ENCODE measurements around the gene ATP1A4. TPM values are rescaled to one million over a fixed set of nuclear protein-coding genes. Genes with fewer than 3 reads are reported as not detected.
"Not testable (repeated sequence)": the region's sequence is repeated elsewhere in the genome, so short reads cannot be mapped to it uniquely, and the experiment has no call there.

The ATP1A4 gene
- total and polyA plus RNA-seq, 7 experiments from 2014 or later, result 0.71 TPM; not detected in 6

DNA sequence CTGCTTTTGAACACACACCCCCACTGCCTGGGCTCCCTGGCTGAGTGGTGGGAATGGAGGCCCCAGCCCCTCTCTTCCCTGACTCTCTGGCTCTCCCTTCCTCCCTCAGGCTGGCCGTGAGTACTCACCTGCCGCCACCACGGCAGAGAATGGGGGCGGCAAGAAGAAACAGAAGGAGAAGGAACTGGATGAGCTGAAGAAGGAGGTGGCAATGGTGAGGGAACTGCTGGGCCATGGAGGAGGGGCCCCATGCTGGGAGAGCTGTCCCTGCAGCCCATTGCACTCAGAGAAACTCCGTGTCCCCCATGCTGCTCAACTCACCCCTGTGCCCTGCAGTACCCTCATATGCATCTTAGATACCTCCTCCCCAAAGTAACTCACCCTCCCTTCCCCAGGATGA, 30.6 kb upstream of the ATP1A4 start:
- H3K9me3 Mint-ChIP-seq, result no peaks in the 10 kb centered on the region
- no peak overlapping the region for H3K27ac Mint-ChIP-seq
- ATAC-seq (no peak), DNase-seq (no peak)
- Histone ChIP-seq H3K4me1 (ENCODE audit: control insufficient read depth in 2 of 2, insufficient read depth in 2 of 2, low read length in 2 of 2) (no peaks in the 10 kb centered on the region), H3K27ac (ENCODE audit: low read depth, low read length) (no peak overlapping the region), H3K4me3 (ENCODE audit: low read length) (no peak overlapping the region), H3K9me3 (ENCODE audit: control insufficient read depth in 2 of 3, low read length in 3 of 3) (no peaks in the 10 kb centered on the region), H3K36me3 (ENCODE audit: control insufficient read depth in 2 of 3, insufficient read depth in 3 of 3, low read length in 3 of 3) (no peaks in the 10 kb centered on the region), H3K27me3 (ENCODE audit: control insufficient read depth in 2 of 2, insufficient read depth in 2 of 2, low read length in 2 of 2) (no peaks in the 10 kb centered on the region)
- CTCF ChIA-PET, result no interaction called here
- POLR2A ChIA-PET, result no interaction called here
- H3K4me3 Mint-ChIP-seq, result no peak overlapping the region
- intact Hi-C loops (cut with micrococcal nuclease), result no loop called here
- peaks cover 0 to 4% (median 0%) of the 10 kb centered on the region in 5 donors for H3K36me3 Mint-ChIP-seq
- H3K4me1 Mint-ChIP-seq, result no peaks in the 10 kb centered on the region
- H3K27me3 Mint-ChIP-seq, result peaks cover 0 to 15% (median 13%) of the 10 kb centered on the region in 5 donors

DNA sequence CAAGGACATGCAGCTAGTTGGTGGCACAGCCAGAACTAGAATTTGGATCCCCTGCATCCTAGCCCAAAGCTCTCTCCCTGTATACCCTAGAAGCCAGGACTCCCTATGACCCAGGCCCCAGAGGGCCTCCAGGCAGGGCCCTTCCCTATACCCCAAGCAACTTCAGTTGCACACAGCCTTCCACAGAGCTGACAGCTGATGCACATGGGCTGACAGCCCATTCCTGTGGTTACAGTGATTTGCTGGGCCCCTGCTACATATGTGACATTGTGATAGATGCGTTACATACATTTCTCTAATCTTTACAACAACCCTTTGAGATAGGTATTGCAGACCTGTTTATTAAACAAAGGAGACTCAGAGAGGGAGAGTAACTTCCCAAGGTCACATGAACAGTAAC, 30.0 kb upstream of the ATP1A4 start:
- H3K4me3 ChIP-seq (ENCODE audit: low read length), result no peak overlapping the region
- ChIA-PET POLR2A (no interaction called here), CTCF (no interaction called here)
- peaks cover 0 to 4% (median 0%) of the 10 kb centered on the region in 5 donors for H3K36me3 Mint-ChIP-seq
- intact Hi-C loops (cut with micrococcal nuclease), result no loop called here
- no peak for ATAC-seq
- peaks cover 0 to 15% (median 11%) of the 10 kb centered on the region in 5 donors for H3K27me3 Mint-ChIP-seq
- H3K27ac Mint-ChIP-seq, result no peak overlapping the region
- no peaks in the 10 kb centered on the region for H3K27me3 ChIP-seq (ENCODE audit: control insufficient read depth in 2 of 2, insufficient read depth in 2 of 2, low read length in 2 of 2)
- no peaks in the 10 kb centered on the region for H3K9me3 ChIP-seq (ENCODE audit: control insufficient read depth in 2 of 3, low read length in 3 of 3)
- H3K36me3 ChIP-seq (ENCODE audit: control insufficient read depth in 2 of 3, insufficient read depth in 3 of 3, low read length in 3 of 3), result no peaks in the 10 kb centered on the region
- H3K4me3 Mint-ChIP-seq, result no peak overlapping the region
- no peaks in the 10 kb centered on the region for H3K4me1 ChIP-seq (ENCODE audit: control insufficient read depth in 2 of 2, insufficient read depth in 2 of 2, low read length in 2 of 2)
- no peaks in the 10 kb centered on the region for H3K9me3 Mint-ChIP-seq
- no peaks in the 10 kb centered on the region for H3K4me1 Mint-ChIP-seq
- no peak for DNase-seq
- no peak overlapping the region for H3K27ac ChIP-seq (ENCODE audit: low read depth, low read length)

GRCh38 chr1:160122978-160123495, 28.4 kb upstream of the ATP1A4 start:
- H3K27me3 ChIP-seq (ENCODE audit: control insufficient read depth in 2 of 2, insufficient read depth in 2 of 2, low read length in 2 of 2), result no peaks in the 10 kb centered on the region
- DNase-seq, result no peak
- no peaks in the 10 kb centered on the region for H3K36me3 ChIP-seq (ENCODE audit: control insufficient read depth in 2 of 3, insufficient read depth in 3 of 3, low read length in 3 of 3)
- ATAC-seq, result no peak
- no peak overlapping the region for H3K4me3 ChIP-seq (ENCODE audit: low read length)
- H3K36me3 Mint-ChIP-seq, result peaks cover 0 to 4% (median 0%) of the 10 kb centered on the region in 5 donors
- H3K9me3 ChIP-seq (ENCODE audit: control insufficient read depth in 2 of 3, low read length in 3 of 3), result no peaks in the 10 kb centered on the region
- CTCF ChIA-PET, result interaction anchor here (0.8 kb wide), 1 partner anchor 92 kb away, joined by 3 read pairs; no protein-coding TSS in a partner anchor
- H3K4me1 Mint-ChIP-seq, result no peaks in the 10 kb centered on the region
- H3K4me3 Mint-ChIP-seq, result no peak overlapping the region
- no peaks in the 10 kb centered on the region for H3K4me1 ChIP-seq (ENCODE audit: control insufficient read depth in 2 of 2, insufficient read depth in 2 of 2, low read length in 2 of 2)
- intact Hi-C loops (cut with micrococcal nuclease), result no loop called here
- POLR2A ChIA-PET, result no interaction called here
- H3K27me3 Mint-ChIP-seq, result peaks cover 0 to 13% (median 6%) of the 10 kb centered on the region in 5 donors
- H3K27ac ChIP-seq (ENCODE audit: low read depth, low read length), result no peak overlapping the region
- H3K9me3 Mint-ChIP-seq, result no peaks in the 10 kb centered on the region
- H3K27ac Mint-ChIP-seq, result no peak overlapping the region

GRCh38 chr1:160123726-160124125, 27.7 kb upstream of the ATP1A4 start:
- DNase-seq (no peak), ATAC-seq (no peak)
- no peak overlapping the region for H3K4me3 ChIP-seq (ENCODE audit: low read length)
- H3K4me1 ChIP-seq (ENCODE audit: control insufficient read depth in 2 of 2, insufficient read depth in 2 of 2, low read length in 2 of 2), result no peaks in the 10 kb centered on the region
- no peaks in the 10 kb centered on the region for H3K36me3 Mint-ChIP-seq
- no peaks in the 10 kb centered on the region for H3K9me3 Mint-ChIP-seq
- ChIA-PET CTCF (no interaction called here), POLR2A (no interaction called here)
- no peak overlapping the region for H3K27ac ChIP-seq (ENCODE audit: low read depth, low read length)
- peaks cover 0 to 7% (median under 1%) of the 10 kb centered on the region in 5 donors for H3K27me3 Mint-ChIP-seq
- H3K4me3 Mint-ChIP-seq, result no peak overlapping the region
- H3K4me1 Mint-ChIP-seq, result no peaks in the 10 kb centered on the region
- intact Hi-C loops (cut with micrococcal nuclease), result no loop called here
- no peaks in the 10 kb centered on the region for H3K9me3 ChIP-seq (ENCODE audit: control insufficient read depth in 2 of 3, low read length in 3 of 3)
- no peaks in the 10 kb centered on the region for H3K36me3 ChIP-seq (ENCODE audit: control insufficient read depth in 2 of 3, insufficient read depth in 3 of 3, low read length in 3 of 3)
- H3K27me3 ChIP-seq (ENCODE audit: control insufficient read depth in 2 of 2, insufficient read depth in 2 of 2, low read length in 2 of 2), result no peaks in the 10 kb centered on the region
- H3K27ac Mint-ChIP-seq, result no peak overlapping the region

- Mint-ChIP-seq H3K4me3 (no peak overlapping the region), H3K9me3 (peaks cover 0 to 2% (median 0%) of the 10 kb centered on the region in 11 donors), H3K4me1 (no peaks in the 10 kb centered on the region), H3K27me3 (peaks cover 0 to 9% (median 4%) of the 10 kb centered on the region in 5 donors), H3K36me3 (no peaks in the 10 kb centered on the region), H3K27ac (no peak overlapping the region)
- no peaks in the 10 kb centered on the region for H3K36me3 ChIP-seq (ENCODE audit: control insufficient read depth in 2 of 3, insufficient read depth in 3 of 3, low read length in 3 of 3)
- intact Hi-C loops (cut with micrococcal nuclease), result no loop called here
- H3K27me3 ChIP-seq (ENCODE audit: control insufficient read depth in 2 of 2, insufficient read depth in 2 of 2, low read length in 2 of 2), result no peaks in the 10 kb centered on the region
- no peaks in the 10 kb centered on the region for H3K4me1 ChIP-seq (ENCODE audit: control insufficient read depth in 2 of 2, insufficient read depth in 2 of 2, low read length in 2 of 2)
- no peak overlapping the region for H3K27ac ChIP-seq (ENCODE audit: low read depth, low read length)
- ATAC-seq (no peak), DNase-seq (no peak)
- H3K4me3 ChIP-seq (ENCODE audit: low read length), result no peak overlapping the region
- ChIA-PET POLR2A (no interaction called here), CTCF (no interaction called here)
- no peaks in the 10 kb centered on the region for H3K9me3 ChIP-seq (ENCODE audit: control insufficient read depth in 2 of 3, low read length in 3 of 3)
Observed at GRCh38 chr1:160124705-160125478, 26.5 kb upstream of the ATP1A4 start.

GRCh38 chr1:160125746-160126145, 25.7 kb upstream of the ATP1A4 start:
- Mint-ChIP-seq H3K27ac (no peak overlapping the region), H3K9me3 (peaks cover 0 to 2% (median 0%) of the 10 kb centered on the region in 11 donors), H3K4me3 (no peak overlapping the region), H3K27me3 (peaks cover 0 to 9% (median 4%) of the 10 kb centered on the region in 5 donors), H3K4me1 (no peaks in the 10 kb centered on the region), H3K36me3 (no peaks in the 10 kb centered on the region)
- DNase-seq, result no peak
- H3K4me3 ChIP-seq (ENCODE audit: low read length), result no peak overlapping the region
- no peak for ATAC-seq
- no peaks in the 10 kb centered on the region for H3K9me3 ChIP-seq (ENCODE audit: control insufficient read depth in 2 of 3, low read length in 3 of 3)
- H3K4me1 ChIP-seq (ENCODE audit: control insufficient read depth in 2 of 2, insufficient read depth in 2 of 2, low read length in 2 of 2), result no peaks in the 10 kb centered on the region
- H3K27ac ChIP-seq (ENCODE audit: low read depth, low read length), result no peak overlapping the region
- H3K27me3 ChIP-seq (ENCODE audit: control insufficient read depth in 2 of 2, insufficient read depth in 2 of 2, low read length in 2 of 2), result no peaks in the 10 kb centered on the region
- H3K36me3 ChIP-seq (ENCODE audit: control insufficient read depth in 2 of 3, insufficient read depth in 3 of 3, low read length in 3 of 3), result no peaks in the 10 kb centered on the region
- ChIA-PET CTCF (no interaction called here), POLR2A (no interaction called here)
- intact Hi-C loops (cut with micrococcal nuclease), result no loop called here

- CTCF ChIA-PET, result not testable (repeated sequence)
Observed at GRCh38 chr1:160126342-160126741, 25.1 kb upstream of the ATP1A4 start.

More at GRCh38 chr1:160126342-160126741, 25.1 kb upstream of the ATP1A4 start:
- peaks cover 0 to 10% (median 4%) of the 10 kb centered on the region in 5 donors for H3K27me3 Mint-ChIP-seq
- H3K27ac ChIP-seq (ENCODE audit: low read depth, low read length); H3K36me3 ChIP-seq (ENCODE audit: control insufficient read depth in 2 of 3, insufficient read depth in 3 of 3, low read length in 3 of 3); H3K27ac Mint-ChIP-seq; H3K9me3 Mint-ChIP-seq; H3K4me3 ChIP-seq (ENCODE audit: low read length); POLR2A ChIA-PET; H3K9me3 ChIP-seq (ENCODE audit: control insufficient read depth in 2 of 3, low read length in 3 of 3); H3K27me3 ChIP-seq (ENCODE audit: control insufficient read depth in 2 of 2, insufficient read depth in 2 of 2, low read length in 2 of 2); intact Hi-C loops (cut with micrococcal nuclease); ATAC-seq; H3K4me3 Mint-ChIP-seq; H3K4me1 Mint-ChIP-seq; H3K4me1 ChIP-seq (ENCODE audit: control insufficient read depth in 2 of 2, insufficient read depth in 2 of 2, low read length in 2 of 2); H3K36me3 Mint-ChIP-seq; DNase-seq: not testable (repeated sequence)

Measured in naive thymus-derived CD4-positive, alpha-beta T cell (primary cell).